Activated T-helper 1 cell treated with Interleukin-2 at 50 U/mL for 16 hours (primary cell): Measurements from ENCODE around the gene FMN1.

Source experiments
- DNase-seq: peaks from one replicate; pipeline ENCODE4 v3.0.0-alpha.2; 2020; ENCODE audit warnings: low read depth

Gene FMN1

DNA sequence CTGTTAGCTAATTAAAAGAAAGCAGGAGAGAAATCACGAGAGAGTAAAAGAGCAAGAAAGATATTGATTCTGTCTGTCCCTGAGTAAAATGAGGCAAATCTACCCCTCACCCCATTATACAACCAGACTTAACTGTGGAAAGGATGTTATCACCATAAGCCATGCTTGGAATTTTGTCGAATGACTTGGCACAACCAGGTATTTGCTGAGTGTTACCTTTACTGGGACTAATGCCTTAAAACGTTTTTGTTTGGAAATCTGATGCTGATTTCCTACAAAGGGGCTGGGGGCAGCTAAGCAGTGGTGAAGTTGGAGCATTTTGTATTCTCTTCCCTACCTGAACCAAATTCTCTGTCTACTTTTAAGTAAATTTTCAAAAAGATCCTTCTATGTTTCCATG, 265.6 kb downstream of the FMN1 start:
- DNase-seq: no peak

DNA sequence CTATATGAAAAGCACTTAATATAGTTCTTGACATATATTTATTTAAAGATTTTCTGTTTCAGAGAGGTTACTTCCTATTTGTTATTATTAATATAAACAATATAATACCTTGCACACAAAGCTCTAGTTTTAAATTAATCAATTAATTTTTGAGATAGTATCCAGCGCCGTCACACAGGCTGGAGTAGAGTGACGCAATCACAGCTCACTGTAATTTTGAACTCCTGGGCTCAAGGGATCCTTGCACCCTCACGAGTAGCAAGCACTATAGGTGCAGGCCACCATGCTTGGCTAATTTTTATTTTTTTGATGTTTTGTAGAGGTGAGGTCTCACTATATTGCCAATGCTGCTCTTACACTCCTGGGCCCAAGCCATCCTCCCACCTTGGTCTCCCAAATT, 267.4 kb downstream of the FMN1 start:
- no peak for DNase-seq

DNA sequence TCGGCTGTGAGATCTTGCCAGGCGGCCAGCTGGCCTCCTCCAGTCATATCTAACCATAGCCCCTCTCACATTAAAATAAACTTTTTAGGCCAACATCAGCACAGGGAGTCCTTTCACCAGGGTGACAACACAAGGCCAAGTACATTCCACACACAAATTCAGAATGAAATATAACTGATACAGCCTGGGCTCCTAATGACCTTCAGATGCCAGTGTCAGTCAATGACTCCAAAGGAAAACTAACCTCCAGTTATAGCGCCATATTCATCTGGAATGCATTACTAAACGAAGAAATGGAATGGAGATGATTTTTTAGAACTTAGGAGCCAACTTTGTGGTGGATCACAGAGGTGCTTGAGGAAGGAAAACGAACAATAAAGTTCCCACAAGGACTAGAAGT, 271.3 kb downstream of the FMN1 start:
- DNase-seq: no peak

DNA sequence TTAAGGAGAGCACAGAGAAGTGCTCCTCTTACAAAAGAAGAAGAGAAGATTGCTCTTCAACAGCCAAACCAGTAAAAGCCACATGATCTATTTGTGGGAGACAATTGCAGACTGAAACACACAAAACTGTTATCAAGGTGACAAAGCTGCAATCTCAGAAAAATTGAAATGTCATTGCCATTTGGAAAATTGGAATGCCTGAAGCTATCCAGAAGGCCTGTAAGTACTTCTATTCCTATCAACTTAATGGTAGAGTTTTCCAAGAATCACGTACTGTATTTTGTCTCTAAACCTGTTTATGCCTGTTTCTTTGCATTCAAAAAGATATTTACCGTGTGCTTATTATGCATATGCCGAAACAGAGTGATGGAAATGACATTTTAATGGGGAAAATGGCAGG, 272.0 kb downstream of the FMN1 start:
- no peak for DNase-seq

DNA sequence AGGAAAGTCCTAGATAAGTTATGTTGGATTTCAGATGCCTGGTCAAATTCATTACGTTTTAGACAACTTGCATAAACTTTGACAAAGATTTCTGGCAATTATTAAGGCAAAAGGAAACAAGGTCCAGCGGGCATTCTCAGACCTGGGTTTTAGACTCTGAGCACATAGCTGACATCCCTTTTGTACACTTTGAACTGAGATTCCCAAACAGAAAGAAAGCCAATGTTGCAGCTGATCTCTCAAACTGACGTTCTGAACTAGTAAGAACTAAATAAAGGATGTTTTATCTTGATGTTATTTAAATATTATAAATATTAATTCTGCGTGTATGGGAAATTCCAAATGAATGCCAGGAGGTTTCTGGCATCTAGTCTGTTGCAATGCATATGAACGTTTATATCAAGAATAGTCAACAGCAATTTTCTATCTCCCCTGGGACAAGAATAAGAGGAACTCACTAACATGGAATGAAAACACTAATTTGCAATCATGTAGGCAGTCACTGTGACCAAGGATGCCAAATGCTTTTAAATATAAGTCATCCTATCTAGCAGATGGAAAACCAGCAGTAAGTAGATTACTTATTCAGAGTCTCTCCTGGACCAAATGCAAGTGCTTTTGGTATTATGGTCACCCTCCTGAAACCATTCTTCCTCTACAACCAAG, 274.6 kb downstream of the FMN1 start:
- DNase-seq: no peak

DNA sequence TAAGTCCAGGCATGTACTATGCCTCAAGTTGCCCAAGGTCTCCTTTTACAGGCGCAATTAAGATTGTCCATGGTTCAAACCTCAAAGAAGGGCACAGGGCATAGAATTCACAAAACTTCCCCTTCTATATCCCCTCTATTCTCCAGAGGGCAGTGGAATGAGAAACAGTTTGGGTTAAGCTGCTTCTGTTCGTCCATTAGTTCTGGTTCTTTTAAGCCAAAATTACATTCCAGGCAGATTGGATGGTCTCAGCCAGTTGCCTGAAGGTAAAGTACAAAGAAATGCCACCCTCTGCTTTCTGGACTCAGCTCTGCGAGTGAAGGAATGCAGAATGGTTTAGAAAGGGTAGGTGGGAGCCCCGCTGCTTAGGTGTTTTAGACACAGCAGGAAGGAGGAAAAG, 276.0 kb downstream of the FMN1 start:
- no peak for DNase-seq

DNA sequence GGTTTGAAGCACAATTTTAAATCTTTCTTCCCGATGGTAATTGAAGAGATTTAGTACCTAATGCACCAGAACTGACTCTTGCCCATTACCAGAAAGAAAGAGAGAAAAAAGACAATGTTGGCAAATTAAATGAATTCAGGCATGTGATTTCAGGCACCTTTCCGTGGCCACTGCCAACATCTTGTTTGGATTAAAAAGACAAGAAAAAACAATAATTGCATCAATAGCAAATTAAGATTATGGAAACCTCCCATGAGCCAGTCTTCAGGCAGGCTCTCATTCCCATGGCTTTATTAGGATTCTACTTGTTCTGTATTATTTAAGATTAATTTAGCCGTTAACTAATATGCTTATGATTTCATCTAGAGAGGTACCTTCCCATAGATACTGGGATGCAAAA, 283.7 kb downstream of the FMN1 start:
- DNase-seq: no peak

DNA sequence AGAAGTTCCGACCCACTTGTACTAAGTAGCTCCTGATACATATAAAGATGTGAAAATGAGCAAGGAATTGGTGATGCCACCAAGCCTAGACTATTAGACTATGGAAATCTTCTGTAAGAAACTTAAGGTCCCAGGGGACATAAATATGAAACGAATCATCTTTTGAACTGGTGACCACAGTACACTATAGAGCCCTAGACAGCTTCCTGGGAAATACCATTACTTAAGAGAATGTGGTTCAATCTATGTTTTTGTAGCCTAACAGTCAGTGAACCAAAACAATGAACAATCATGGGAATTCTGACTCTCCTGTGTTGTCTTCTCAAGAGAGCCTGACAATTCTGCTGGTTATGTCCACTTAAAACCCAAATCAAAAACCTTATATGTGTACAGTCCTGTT, 285.1 kb downstream of the FMN1 start:
- DNase-seq: no peak

DNA sequence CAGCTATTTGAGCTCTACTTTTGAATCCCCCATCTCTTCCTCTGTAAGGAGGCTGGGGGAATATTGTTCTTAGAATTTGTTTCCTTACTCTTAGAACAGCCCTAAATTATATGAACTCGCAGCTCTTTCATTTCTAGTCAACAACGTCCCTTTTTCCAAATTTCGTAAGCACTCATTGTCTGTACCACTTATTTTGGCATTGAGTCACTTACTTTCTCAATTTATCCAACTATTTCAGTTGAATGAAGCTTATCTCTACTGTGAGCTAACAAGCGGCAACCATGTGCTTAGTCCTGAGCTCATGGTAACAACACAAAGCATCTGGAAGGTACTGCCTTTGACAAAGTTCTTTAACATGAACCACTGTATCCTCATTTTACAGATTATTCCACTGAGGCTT, 285.6 kb downstream of the FMN1 start:
- DNase-seq: no peak

DNA sequence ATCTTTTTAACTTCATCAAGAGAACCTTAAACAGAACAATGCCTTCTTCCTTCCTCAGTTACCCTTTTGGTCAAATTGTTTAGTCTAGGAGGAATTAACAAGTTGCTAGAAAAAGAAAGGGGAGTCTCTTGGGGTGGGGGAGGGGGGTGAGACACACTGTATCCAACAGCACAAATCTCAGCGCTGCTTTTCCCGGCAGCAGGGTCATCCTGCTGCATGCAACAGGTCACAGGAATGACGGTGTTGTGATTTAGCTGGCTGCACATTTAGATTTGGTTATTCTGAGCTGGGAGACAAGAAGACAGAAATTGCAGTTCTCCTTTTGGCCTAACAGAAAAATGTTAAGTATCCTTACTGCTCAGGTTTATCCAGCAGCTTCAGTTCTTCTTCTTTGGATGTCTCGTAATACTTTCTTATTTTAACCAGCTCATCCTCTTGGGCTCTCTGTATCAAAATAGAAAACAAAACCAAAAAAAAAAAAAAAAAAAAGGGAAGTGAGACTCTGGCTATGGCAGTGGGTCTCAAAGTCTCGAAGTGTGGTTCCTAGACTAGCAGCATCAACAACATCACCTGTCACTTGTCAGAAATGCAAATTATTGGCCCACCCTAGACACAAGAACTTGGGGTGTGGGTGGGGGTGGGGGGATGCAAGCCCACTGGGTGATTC, 286.2 kb downstream of the FMN1 start:
- DNase-seq: no peak

DNA sequence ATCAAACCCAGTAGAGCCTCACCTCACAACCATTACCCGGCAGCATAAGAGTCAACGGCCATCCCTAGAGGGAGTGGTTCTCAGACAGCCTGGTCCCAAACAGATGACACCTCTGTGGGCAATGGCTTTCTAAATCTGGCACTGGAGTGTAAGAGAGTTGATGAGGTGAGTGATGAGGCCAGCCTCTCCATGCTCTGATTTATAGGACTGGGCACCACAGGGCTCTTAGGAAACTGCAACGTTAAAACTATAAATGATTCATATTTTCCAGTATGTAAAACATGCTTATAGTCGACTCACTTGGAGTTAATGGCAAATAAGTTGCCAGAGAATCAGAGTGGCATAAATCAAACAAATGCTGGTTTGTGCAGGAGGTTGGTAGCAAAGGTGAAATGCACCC, 289.0 kb downstream of the FMN1 start:
- no peak for DNase-seq

DNA sequence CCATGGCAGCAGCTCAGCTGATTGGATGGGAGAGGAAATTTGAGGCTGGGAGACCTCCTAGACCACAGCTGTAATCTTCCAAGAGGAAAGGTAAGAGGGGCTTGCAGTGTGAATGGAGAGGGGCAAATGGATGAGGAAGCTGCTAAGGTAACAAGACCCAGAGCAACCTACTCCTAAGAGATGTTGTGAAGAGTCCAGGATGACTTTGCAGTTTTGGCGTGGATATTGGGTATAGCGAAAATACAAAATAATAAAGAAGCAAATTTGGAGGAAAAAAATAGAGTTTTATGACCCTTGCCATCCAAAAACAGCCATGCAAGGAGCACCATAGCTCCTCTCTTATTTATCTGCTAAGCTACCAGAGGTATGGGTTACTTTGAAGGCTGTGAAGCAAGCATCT, 290.1 kb downstream of the FMN1 start:
- DNase-seq: no peak

DNA sequence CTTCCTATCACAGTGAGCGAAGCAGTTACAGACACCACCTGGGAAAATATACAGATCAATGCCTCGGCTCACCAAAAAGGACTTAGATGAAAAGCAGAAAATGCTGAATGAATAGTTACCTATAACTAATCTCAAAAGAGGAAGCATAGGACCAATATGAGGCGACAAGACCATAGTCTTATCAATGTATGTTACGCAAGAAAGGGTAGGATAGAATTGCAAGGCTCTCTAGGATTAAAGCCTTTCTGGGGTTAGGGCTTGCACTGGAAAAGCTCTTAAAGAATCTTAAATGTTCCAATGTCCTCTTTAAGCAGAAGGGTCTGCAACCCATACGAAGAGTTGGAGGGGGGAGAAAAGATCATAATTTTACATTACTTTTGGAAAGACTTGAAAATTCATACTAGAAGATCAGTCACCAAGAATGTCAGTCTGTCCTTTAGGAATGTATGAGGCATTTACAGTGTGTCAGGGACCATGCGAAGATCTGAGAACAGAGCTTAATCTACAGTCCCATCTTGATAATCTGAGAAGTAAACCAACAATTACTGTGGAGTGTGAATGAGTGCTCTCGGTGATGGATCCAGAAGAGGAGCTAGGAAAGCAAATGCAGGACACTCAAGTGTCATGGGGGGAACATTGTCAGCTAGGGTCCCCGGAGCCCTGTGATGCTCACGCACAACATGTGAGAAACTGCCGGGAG, 290.8 kb downstream of the FMN1 start:
- no peak for DNase-seq

DNA sequence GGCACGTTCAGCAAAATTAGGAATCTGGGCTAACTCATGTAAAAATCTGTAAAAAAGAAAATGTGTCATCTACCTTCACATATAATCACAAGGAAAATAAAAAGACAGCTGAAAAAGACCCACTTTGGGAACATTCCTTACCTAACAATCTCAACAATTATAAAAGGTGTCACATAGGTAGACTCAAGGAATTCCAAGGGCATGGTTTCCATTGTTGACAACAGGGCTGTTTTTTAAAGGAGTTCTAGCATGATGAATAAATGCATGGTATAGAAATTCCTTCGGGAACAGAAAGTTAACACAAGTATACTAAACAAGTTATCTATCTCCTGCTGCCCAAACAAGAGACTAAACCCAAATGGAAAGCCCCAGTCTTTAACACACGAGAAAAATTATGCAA, 292.5 kb downstream of the FMN1 start:
- no peak for DNase-seq

DNA sequence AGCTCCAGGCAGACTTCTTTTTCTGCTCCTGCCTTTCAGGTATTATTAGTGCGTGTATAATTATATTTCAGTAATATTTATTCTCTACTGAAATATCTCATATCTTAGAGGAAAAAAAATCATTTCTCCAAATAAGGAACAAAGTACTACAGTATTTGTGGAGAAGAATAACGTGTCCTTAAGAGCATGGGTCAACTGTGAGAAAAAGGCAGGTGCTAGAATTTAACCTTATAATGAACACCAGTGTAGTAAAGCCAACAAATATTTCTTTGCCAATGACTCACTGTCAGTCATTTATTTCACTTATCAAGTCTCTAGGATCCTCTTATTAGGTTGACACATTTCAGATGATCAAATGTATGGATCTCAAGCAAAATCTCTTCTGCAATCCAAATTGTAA, 293.3 kb downstream of the FMN1 start:
- no peak for DNase-seq

DNA sequence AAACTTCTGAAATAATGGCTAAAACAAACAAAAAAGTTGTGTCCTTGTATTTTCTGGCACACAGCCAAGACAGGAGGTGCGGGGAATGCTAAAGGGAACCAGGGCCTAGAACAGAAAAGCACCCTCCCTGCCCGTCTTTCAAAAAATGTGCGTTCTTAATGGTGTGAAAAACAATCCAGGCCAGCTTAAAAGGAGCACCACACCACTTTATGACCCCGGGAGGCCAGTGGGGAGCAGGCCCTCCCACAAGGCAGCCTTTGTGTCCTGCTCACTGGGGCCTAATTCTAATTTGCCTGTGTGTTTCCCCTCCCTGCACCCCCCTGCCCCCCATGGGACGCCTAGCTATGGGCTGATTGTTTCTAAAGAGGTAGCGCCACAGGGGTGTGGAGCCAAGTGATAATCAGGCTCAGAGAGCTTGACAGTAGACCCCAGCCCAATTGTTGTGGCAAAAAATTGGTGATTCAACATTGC, 295.4 kb downstream of the FMN1 start:
- DNase-seq: no peak

DNA sequence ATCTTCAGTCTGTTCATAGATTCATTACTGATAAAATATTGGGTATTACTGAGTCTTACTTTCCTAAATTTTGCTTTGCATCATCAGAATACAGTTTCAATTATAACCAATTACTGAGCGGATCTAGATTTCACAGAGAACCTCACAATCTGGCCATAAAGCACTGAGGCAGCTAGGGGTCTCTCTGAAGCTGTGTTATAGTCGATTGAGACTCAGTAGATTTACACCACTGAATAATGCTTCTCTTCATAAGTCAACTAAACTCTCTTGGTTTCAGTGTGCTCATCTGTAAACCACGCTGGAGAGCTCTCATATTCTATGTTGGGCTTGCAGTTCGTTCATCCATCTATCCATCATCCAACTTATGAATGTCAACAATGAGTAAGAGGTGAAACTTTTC, 296.1 kb downstream of the FMN1 start:
- no peak for DNase-seq

DNA sequence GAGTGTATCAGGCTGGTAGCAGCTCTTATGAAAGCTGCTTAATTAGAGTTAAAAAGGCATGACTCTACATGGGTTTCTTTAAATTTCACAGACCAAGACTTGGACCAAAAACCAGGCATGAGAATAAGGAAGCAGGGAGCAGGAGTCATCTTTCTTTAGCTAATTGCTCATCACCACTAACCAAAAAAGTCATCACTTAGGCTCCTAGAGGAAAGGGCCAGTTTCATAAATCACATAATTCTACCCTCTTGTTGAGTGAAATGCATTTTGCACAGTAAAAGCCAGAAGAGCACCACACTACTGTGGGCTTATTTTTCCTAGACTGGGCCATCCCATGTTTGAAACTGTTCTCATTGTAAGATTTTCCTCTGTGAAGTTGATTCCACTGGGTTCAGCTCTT, 301.1 kb downstream of the FMN1 start:
- DNase-seq: no peak

DNA sequence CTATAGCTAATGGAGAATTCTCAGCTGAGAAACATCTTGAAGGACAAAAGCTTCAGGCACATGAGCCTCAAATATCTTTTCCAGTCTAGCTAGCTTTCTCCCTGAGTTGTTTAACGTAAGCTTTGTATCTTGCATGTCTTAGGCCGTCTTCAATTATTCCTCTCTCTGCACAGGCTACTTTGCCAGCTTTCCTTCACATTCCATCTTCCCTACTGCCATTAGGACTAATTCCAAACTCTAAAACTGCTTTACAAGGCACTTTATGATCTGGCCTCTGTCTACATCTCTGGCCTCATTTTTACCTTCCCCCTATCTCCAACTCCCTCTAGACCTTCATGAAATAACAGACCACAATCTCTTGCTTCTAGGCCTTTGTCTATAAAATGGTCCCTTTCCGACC, 305.3 kb downstream of the FMN1 start:
- no peak for DNase-seq

DNA sequence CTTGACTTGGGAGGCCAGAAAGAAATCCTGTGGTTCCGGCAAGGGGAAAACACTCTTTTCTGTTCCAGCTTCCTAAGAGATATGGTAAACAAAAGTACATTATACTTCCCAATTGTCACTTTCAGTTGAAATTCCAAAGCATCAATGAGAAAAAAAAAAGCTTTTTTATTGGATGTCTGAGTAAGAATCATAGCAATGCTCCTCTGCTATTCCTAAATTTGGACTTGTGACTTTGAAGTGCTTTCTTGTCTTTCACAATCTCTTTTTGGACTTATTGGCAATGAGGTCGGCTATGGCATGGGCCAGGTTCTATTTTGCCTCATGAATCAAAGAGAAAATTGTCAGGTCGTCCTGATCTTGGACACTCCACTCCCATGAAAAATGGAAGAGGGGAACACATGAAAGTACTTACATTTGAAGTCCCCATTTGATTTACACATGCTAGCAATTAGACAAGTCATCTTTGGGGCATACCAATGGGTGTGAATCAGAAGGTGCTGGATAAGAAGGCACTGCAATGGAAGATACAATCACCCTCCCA, 306.2 kb downstream of the FMN1 start:
- no peak for DNase-seq

DNA sequence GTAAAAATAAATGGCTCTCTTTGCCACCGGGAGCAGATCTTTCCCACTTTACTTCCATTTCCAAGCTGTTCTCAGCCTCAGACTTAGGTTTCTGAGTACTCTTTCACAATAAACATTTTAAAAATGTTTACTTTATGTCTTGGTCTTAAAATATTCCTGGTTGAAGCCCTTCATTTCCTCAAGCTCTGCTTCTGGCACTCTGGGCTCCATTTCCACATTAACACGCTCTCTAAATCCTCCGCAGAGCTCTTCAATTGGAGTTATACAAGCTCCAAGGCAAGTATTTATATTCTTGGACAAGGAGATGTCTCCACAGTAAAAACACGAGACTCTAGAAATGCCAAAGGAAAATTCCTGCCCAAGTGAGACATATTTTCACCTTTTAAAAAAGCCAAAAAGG, 307.4 kb downstream of the FMN1 start:
- DNase-seq: no peak

DNA sequence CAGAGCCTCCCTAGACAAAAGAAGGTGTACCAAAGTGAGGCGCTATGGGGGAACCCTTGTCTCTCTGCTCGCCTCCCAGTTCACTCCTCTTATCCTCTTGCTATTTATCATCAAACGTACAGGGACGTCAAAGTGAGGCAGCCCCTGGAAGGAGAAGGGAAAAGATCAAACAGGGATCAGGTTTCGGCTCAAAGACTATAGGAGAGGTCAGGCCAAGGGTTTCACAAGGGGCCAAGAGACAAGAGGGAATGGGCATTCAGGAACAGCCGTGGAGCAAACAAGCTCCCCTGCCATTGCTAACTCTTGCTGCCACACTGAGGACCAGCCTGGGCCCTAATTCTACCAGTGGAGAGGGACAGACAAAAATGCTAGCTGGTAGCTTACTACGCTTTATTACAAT, 308.1 kb downstream of the FMN1 start:
- DNase-seq: no peak

DNA sequence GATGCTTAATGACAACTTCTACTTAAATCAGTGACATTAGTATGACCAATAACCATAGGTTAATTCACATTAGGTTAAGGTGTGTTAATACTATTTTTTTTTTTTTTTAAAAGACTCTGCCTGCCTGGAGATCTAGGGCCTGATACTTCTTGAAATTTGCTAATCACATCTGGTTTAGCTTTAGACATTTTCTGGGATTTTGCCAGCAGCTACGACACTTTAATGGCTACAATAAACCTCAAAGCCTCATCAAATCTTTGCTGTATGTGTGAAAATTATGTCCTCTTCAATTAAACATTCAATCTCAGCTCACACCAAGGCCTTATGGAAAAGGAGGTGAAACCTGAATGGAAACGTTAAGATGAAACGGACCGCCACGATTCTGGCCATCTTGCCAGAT, 308.8 kb downstream of the FMN1 start:
- no peak for DNase-seq
